ENCODE data around the gene CLDN20.
A peak's percentile ranks its signal among the peaks of the same experiment; 100 is the strongest.
"Not testable (repeated sequence)": the region's sequence is repeated elsewhere in the genome, so short reads cannot be mapped to it uniquely, and the experiment has no call there.

Gene CLDN20

DNA sequence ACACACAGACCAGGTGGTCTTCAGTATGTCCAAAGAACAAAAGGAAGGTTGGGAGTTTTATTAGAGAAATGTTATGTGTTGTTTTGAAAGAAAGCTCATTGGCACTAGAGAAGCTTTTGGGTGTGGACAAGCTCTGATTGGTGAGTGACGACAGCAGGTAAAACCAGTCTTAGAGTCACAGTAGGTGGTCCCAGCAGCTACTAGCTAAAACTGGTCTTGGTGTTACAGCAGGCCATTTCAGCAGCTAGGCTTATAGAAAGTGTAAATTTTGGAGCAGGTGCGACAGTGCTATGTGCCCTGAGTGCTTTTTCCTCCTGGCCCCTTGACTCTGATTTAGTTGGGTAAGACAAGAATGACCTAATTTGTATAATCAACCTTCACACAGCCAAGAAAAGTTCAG is 3.6 kb downstream of the CLDN20 start:
- H4K20me1 ChIP-seq (ENCODE audit: low read depth, low read length), result no peaks in the 10 kb centered on the region
- H3K79me2 ChIP-seq (ENCODE audit: insufficient read depth, low read length), result peaks cover 6% of the 10 kb centered on the region; the same call in 1 of the 2 replicates
- no peaks in the 10 kb centered on the region for H3K9me3 ChIP-seq (ENCODE audit: insufficient read depth, low read length)
- H3K27ac ChIP-seq (ENCODE audit: low read depth, low read length), result no peak overlapping the region
- TF ChIP-seq EZH2phosphoT487 (conservative IDR thresholded peaks at IDR 0.05; ENCODE audit: low read length), result no peak
- TF ChIP-seq, protein P1, sequence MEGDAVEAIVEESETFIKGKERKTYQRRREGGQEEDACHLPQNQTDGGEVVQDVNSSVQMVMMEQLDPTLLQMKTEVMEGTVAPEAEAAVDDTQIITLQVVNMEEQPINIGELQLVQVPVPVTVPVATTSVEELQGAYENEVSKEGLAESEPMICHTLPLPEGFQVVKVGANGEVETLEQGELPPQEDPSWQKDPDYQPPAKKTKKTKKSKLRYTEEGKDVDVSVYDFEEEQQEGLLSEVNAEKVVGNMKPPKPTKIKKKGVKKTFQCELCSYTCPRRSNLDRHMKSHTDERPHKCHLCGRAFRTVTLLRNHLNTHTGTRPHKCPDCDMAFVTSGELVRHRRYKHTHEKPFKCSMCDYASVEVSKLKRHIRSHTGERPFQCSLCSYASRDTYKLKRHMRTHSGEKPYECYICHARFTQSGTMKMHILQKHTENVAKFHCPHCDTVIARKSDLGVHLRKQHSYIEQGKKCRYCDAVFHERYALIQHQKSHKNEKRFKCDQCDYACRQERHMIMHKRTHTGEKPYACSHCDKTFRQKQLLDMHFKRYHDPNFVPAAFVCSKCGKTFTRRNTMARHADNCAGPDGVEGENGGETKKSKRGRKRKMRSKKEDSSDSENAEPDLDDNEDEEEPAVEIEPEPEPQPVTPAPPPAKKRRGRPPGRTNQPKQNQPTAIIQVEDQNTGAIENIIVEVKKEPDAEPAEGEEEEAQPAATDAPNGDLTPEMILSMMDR (IDR thresholded peaks at IDR 0.05; ENCODE audit: insufficient read depth, low read length, poor library complexity, severe bottlenecking), result no peak
- no peaks in the 10 kb centered on the region for H3K27me3 ChIP-seq (ENCODE audit: low read length)
- no peaks in the 10 kb centered on the region for H3K9me2 ChIP-seq (replicated peaks; ENCODE audit: insufficient read depth, low read length)
- H3K36me3 ChIP-seq (ENCODE audit: low read length), result peaks cover 4% of the 10 kb centered on the region; the same call in 1 of the 2 replicates
- no peaks in the 10 kb centered on the region for H3F3A ChIP-seq (ENCODE audit: insufficient read depth)
- H3K4me3 ChIP-seq (ENCODE audit: insufficient read depth, low read length, poor library complexity, severe bottlenecking), result no peak overlapping the region
- H3K9ac ChIP-seq (ENCODE audit: low read length), result no peak overlapping the region
- no peak overlapping the region for H2AFZ ChIP-seq (ENCODE audit: low read depth, low read length, severe bottlenecking)
- H3K4me2 ChIP-seq (ENCODE audit: low read depth, low read length, poor library complexity, severe bottlenecking), result no peak overlapping the region

DNA sequence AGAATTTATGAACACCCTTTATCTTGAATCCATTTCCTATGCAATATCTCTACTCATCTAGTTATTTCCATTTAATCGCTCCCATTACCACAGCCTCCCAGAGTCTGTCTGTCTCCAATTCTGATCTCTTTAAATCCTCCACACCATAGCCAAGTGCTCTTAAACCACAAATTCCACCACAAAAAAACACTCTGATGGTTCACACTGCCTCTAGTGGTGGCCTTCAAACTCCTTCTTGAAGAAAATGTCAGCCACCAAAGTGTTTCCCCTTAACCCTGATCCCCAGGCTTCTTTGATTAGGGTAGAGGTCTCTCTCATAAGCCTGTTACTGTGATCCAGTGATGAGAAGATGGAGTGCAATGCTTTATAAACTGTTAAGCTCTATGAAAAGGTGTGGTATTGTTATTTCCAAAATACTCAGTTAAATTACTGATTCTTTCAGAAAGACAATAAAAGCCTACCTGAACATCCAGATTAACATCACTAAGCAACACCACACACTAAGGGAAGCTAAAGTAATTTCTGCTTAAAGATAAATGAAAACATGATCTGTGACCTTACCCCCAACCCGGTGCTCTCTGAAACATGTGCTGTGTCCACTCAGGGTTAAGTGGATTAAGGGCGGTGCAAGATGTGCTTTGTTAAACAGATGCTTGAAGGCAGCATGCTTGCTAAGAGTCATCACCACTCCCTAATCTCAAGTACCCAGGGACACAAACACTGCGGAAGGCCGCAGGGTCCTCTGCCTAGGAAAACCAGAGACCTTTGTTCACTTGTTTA is 4.5 kb downstream of the CLDN20 start:
- H3K79me2 ChIP-seq (ENCODE audit: insufficient read depth, low read length); H3K9me3 ChIP-seq (ENCODE audit: insufficient read depth, low read length); H3K9ac ChIP-seq (ENCODE audit: low read length); H3K9me2 ChIP-seq (replicated peaks; ENCODE audit: insufficient read depth, low read length); H3F3A ChIP-seq (ENCODE audit: insufficient read depth); H3K4me3 ChIP-seq (ENCODE audit: insufficient read depth, low read length, poor library complexity, severe bottlenecking); H4K20me1 ChIP-seq (ENCODE audit: low read depth, low read length); H2AFZ ChIP-seq (ENCODE audit: low read depth, low read length, severe bottlenecking); H3K36me3 ChIP-seq (ENCODE audit: low read length); H3K27me3 ChIP-seq (ENCODE audit: low read length); H3K27ac ChIP-seq (ENCODE audit: low read depth, low read length); H3K4me2 ChIP-seq (ENCODE audit: low read depth, low read length, poor library complexity, severe bottlenecking): not testable (repeated sequence)
- TF ChIP-seq, protein P1 (IDR thresholded peaks at IDR 0.05; ENCODE audit: insufficient read depth, low read length, poor library complexity, severe bottlenecking), result peak; percentile 54

DNA sequence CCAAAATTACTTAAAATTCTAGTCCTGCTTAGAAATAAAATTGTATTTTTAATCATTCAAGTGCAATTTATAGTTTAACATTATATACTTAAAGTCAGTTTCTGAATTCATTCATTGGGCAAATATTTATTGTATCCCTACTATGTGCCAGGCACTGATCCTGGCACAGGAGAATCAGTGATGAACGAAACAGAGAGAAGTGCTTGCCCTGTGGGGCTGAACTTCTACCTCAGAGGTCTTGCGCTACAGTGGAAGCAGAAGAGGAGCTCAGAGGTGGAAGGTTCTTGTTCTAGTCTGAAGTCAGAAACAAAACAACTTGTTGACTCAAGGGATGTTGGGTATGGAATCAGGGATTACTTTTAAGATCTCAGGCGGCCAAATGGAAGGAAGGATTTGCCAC is 6.0 kb downstream of the CLDN20 start:
- no peak overlapping the region for H2AFZ ChIP-seq (ENCODE audit: low read depth, low read length, severe bottlenecking)
- no peaks in the 10 kb centered on the region for H3K9me3 ChIP-seq (ENCODE audit: insufficient read depth, low read length)
- H3K9me2 ChIP-seq (replicated peaks; ENCODE audit: insufficient read depth, low read length), result no peaks in the 10 kb centered on the region
- no peak overlapping the region for H3K9ac ChIP-seq (ENCODE audit: low read length)
- peaks cover 10% of the 10 kb centered on the region; the same call in 1 of the 2 replicates for H3K36me3 ChIP-seq (ENCODE audit: low read length)
- peaks cover 3% of the 10 kb centered on the region; the same call in 1 of the 2 replicates for H3K79me2 ChIP-seq (ENCODE audit: insufficient read depth, low read length)
- no peak overlapping the region for H3K27ac ChIP-seq (ENCODE audit: low read depth, low read length)
- TF ChIP-seq, protein P1 (IDR thresholded peaks at IDR 0.05; ENCODE audit: insufficient read depth, low read length, poor library complexity, severe bottlenecking), result no peak
- TF ChIP-seq EZH2phosphoT487 (conservative IDR thresholded peaks at IDR 0.05; ENCODE audit: low read length), result no peak
- H3K4me3 ChIP-seq (ENCODE audit: insufficient read depth, low read length, poor library complexity, severe bottlenecking), result no peak overlapping the region
- no peak overlapping the region for H3K4me2 ChIP-seq (ENCODE audit: low read depth, low read length, poor library complexity, severe bottlenecking)
- H3F3A ChIP-seq (ENCODE audit: insufficient read depth), result no peaks in the 10 kb centered on the region
- no peaks in the 10 kb centered on the region for H3K27me3 ChIP-seq (ENCODE audit: low read length)
- H4K20me1 ChIP-seq (ENCODE audit: low read depth, low read length), result no peaks in the 10 kb centered on the region

All from SU-DHL-6 (cell line).